Measurements from ENCODE around the gene NPLOC4. TPM values are rescaled to one million over a fixed set of nuclear protein-coding genes. Genes with fewer than 3 reads are reported as not detected.
A peak's percentile ranks its signal among the peaks of the same experiment; 100 is the strongest.

The NPLOC4 gene
- total RNA-seq, 3 donors from 2014 or later = 56.0 to 69.0 (median 57.8) TPM

DNA sequence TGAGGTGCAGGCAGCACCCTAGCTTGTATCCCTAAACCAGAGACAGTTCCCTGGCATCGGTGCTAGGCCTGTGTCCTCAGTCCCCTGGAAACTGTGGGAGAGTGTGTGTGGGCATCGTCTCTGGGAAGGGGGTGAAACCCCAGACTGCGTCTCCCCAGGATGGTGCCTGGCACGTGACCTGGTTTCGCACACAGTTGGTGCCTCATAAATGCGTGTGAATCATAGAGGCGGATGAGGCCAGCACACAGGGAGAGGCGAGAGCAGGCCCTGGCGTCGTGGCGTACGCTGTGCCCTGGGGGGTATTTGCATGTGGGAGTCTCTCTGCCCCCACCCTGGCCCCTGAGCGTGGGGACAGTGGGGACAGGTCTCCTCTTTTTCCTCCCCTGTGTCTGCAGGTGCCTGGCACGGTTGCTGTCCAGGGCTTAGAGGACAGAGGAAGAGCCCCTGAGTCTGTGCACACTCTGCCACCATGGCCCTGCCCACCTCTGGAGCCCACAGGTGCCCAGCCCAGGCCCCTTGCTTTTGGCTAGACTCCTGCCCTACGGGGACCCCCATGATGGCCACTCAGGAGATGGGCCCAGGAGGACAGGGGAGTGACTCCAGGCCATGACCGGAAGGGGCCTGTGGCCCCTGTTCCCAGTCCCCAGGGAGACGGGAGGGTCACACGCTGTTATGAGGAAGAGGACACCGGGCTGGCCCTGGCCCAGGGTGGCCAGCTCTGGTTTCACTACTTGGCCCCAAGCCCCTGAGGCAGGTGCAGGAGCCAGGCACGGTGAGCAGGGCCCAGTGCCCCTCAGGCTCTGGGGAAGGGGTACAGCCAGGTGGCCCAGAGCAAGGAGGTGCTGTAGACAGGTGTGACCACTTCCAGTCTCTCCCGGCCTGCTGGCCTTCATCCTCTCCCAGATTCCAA lies 110.0 kb downstream of the NPLOC4 start:
- Histone ChIP-seq H3K4me1 (no peaks in the 10 kb centered on the region), H3K27me3 (peaks cover 4 to 5% of the 10 kb centered on the region in 2 donors), H3K9me3 (no peaks in the 10 kb centered on the region), H3K4me3 (peak overlapping the region in 1 of 3 donors; percentile 51), H3K36me3 (no peaks in the 10 kb centered on the region), H3K27ac (no peak overlapping the region)
- TF ChIP-seq POLR2A (IDR thresholded peaks at IDR 0.05) (no peak), POLR2AphosphoS5 (IDR thresholded peaks at IDR 0.05) (no peak)
- TF ChIP-seq, protein P1, sequence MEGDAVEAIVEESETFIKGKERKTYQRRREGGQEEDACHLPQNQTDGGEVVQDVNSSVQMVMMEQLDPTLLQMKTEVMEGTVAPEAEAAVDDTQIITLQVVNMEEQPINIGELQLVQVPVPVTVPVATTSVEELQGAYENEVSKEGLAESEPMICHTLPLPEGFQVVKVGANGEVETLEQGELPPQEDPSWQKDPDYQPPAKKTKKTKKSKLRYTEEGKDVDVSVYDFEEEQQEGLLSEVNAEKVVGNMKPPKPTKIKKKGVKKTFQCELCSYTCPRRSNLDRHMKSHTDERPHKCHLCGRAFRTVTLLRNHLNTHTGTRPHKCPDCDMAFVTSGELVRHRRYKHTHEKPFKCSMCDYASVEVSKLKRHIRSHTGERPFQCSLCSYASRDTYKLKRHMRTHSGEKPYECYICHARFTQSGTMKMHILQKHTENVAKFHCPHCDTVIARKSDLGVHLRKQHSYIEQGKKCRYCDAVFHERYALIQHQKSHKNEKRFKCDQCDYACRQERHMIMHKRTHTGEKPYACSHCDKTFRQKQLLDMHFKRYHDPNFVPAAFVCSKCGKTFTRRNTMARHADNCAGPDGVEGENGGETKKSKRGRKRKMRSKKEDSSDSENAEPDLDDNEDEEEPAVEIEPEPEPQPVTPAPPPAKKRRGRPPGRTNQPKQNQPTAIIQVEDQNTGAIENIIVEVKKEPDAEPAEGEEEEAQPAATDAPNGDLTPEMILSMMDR (IDR thresholded peaks at IDR 0.05) = no peak
- no peak for DNase-seq (ENCODE audit: low spot score in 2 of 2)
- intact Hi-C loops (cut with DNase I; ENCODE audit: low total_unique reads) = no loop called here

- H3K9me3 ChIP-seq = no peaks in the 10 kb centered on the region
- no peak overlapping the region for H3K4me3 ChIP-seq
- H3K4me1 ChIP-seq = peaks cover under 1 to 2% of the 10 kb centered on the region in 2 donors
- H3K27ac ChIP-seq = no peak overlapping the region
- no peaks in the 10 kb centered on the region for H3K36me3 ChIP-seq
- intact Hi-C loops (cut with DNase I; ENCODE audit: low total_unique reads) = no loop called here
- no peak for DNase-seq (ENCODE audit: low spot score in 2 of 2)
- TF ChIP-seq POLR2A (IDR thresholded peaks at IDR 0.05) = no peak
- TF ChIP-seq POLR2AphosphoS5 (IDR thresholded peaks at IDR 0.05) = no peak
- TF ChIP-seq, protein P1 (IDR thresholded peaks at IDR 0.05) = no peak
- H3K27me3 ChIP-seq = peaks cover 4 to 5% of the 10 kb centered on the region in 2 donors
Measured at GRCh38 chr17:81524865-81525159, 112.1 kb downstream of the NPLOC4 start.

- intact Hi-C loops (cut with DNase I; ENCODE audit: low total_unique reads) = no loop called here
- no peak overlapping the region for H3K4me3 ChIP-seq
- no peak for DNase-seq (ENCODE audit: low spot score in 2 of 2)
- TF ChIP-seq POLR2AphosphoS5 (IDR thresholded peaks at IDR 0.05) = no peak
- TF ChIP-seq POLR2A (IDR thresholded peaks at IDR 0.05) = no peak
- no peaks in the 10 kb centered on the region for H3K9me3 ChIP-seq
- H3K4me1 ChIP-seq = peaks cover 6% of the 10 kb centered on the region in 2 donors
- no peaks in the 10 kb centered on the region for H3K36me3 ChIP-seq
- H3K27ac ChIP-seq = no peak overlapping the region
- peaks cover 4 to 5% of the 10 kb centered on the region in 2 donors for H3K27me3 ChIP-seq
Measured at GRCh38 chr17:81524039-81524864, 112.7 kb downstream of the NPLOC4 start.

GRCh38 chr17:81523402-81524038 lies 113.4 kb downstream of the NPLOC4 start:
- intact Hi-C loops (cut with DNase I; ENCODE audit: low total_unique reads) = no loop called here
- Histone ChIP-seq H3K4me1 (peaks cover 6 to 10% of the 10 kb centered on the region in 2 donors), H3K36me3 (no peaks in the 10 kb centered on the region), H3K9me3 (no peaks in the 10 kb centered on the region), H3K27me3 (peaks cover 4 to 5% of the 10 kb centered on the region in 2 donors), H3K4me3 (no peak overlapping the region), H3K27ac (no peak overlapping the region)
- no peak for DNase-seq (ENCODE audit: low spot score in 2 of 2)
- no peak for TF ChIP-seq POLR2A (IDR thresholded peaks at IDR 0.05)
- TF ChIP-seq, protein P1 (IDR thresholded peaks at IDR 0.05) = no peak
- no peak for TF ChIP-seq POLR2AphosphoS5 (IDR thresholded peaks at IDR 0.05)

- TF ChIP-seq, protein P1 (IDR thresholded peaks at IDR 0.05) = no peak
- TF ChIP-seq POLR2AphosphoS5 (IDR thresholded peaks at IDR 0.05) (no peak), POLR2A (IDR thresholded peaks at IDR 0.05) (no peak)
- H3K27ac ChIP-seq = no peak overlapping the region
- no peak for DNase-seq (ENCODE audit: low spot score in 2 of 2)
- H3K27me3 ChIP-seq = peaks cover 0 to 4% of the 10 kb centered on the region in 2 donors
- no peak overlapping the region for H3K4me3 ChIP-seq
- intact Hi-C loops (cut with DNase I; ENCODE audit: low total_unique reads) = no loop called here
- H3K9me3 ChIP-seq = no peaks in the 10 kb centered on the region
- H3K4me1 ChIP-seq = peaks cover 10% of the 10 kb centered on the region in 2 donors
- no peaks in the 10 kb centered on the region for H3K36me3 ChIP-seq
Measured at GRCh38 chr17:81522491-81523401, 114.2 kb downstream of the NPLOC4 start.
